ENCODE results near the gene BRCA1. TPM values are rescaled to one million over a fixed set of nuclear protein-coding genes. Genes with fewer than 3 reads are reported as not detected.

Gene BRCA1
- total and polyA plus RNA-seq, 8 donors = 10.3 to 24.4 (median 18.4) TPM

- Histone ChIP-seq H3K4me3 (no peak overlapping the region), H3K9me3 (no peaks in the 10 kb centered on the region), H3K4me1 (peaks cover 0 to 28% of the 10 kb centered on the region in 2 donors), H3K27ac (no peak overlapping the region), H3K27me3 (no peaks in the 10 kb centered on the region), H3K36me3 (no peaks in the 10 kb centered on the region)
- ATAC-seq (no peak), DNase-seq (no peak)
- intact Hi-C loops (cut with DNase I) = loop anchor here in 1 of 2 donors (10.0 kb wide), 1 partner anchor 288 kb away; no protein-coding TSS in a partner anchor
- no peak for TF ChIP-seq CTCF (IDR thresholded peaks at IDR 0.05)
Observed at GRCh38 chr17:43026595-43026994, 98.6 kb downstream of the BRCA1 start.

- H3K36me3 ChIP-seq = no peaks in the 10 kb centered on the region
- no peak overlapping the region for H3K4me3 ChIP-seq
- no peak for TF ChIP-seq CTCF (IDR thresholded peaks at IDR 0.05)
- DNase-seq (no peak), ATAC-seq (no peak)
- intact Hi-C loops (cut with DNase I) = loop anchor here in 1 of 2 donors (10.0 kb wide), 1 partner anchor 289 kb away; no protein-coding TSS in a partner anchor
- no peaks in the 10 kb centered on the region for H3K27me3 ChIP-seq
- no peaks in the 10 kb centered on the region for H3K9me3 ChIP-seq
- peaks cover 0 to 33% of the 10 kb centered on the region in 2 donors for H3K4me1 ChIP-seq
- H3K27ac ChIP-seq = no peak overlapping the region
Observed at GRCh38 chr17:43025766-43026537, 99.2 kb downstream of the BRCA1 start.

- no peak for DNase-seq
- Histone ChIP-seq H3K36me3 (no peaks in the 10 kb centered on the region), H3K9me3 (no peaks in the 10 kb centered on the region), H3K4me3 (peak overlapping the region in 1 of 2 donors; percentile 56), H3K27me3 (no peaks in the 10 kb centered on the region), H3K27ac (no peak overlapping the region), H3K4me1 (peaks cover 2 to 40% of the 10 kb centered on the region in 2 donors)
- no peak for ATAC-seq
- intact Hi-C loops (cut with DNase I) = loop anchor here in 1 of 2 donors (10.0 kb wide), 1 partner anchor 290 kb away; no protein-coding TSS in a partner anchor
- TF ChIP-seq CTCF (IDR thresholded peaks at IDR 0.05) = no peak
Observed at GRCh38 chr17:43025290-43025657, 99.9 kb downstream of the BRCA1 start.

GRCh38 chr17:43024407-43025289 is 100.5 kb downstream of the BRCA1 start, which contains the start of gene RND2:
Gene RND2, plus strand, starts transcription at chr17:43025231. Its CDS starts 117 bp downstream, at chr17:43025348.
- DNase-seq (peak; percentile 81 to 95 (median 88)), ATAC-seq (peak; percentile 77)
- intact Hi-C loops (cut with DNase I) = loop anchor here in 1 of 2 donors (10.0 kb wide), 1 partner anchor 290 kb away; no protein-coding TSS in a partner anchor
- H3K4me3 ChIP-seq = peak within 1 kb of the TSS; percentile 43 to 56
- H3K27me3 ChIP-seq = no peaks in the 10 kb centered on the region
- TF ChIP-seq CTCF (IDR thresholded peaks at IDR 0.05) = peak; percentile 57 to 61
- H3K4me1 ChIP-seq = peaks cover 8 to 46% of the 10 kb centered on the region in 2 donors
- no peaks in the 10 kb centered on the region for H3K9me3 ChIP-seq
- peak within 1 kb of the TSS in 1 of 2 donors; percentile 61 for H3K27ac ChIP-seq
- H3K36me3 ChIP-seq = no peaks in the 10 kb centered on the region
